H1 (cell line): Measurements from ENCODE around the gene COA1. TPM values are rescaled to one million over a fixed set of nuclear protein-coding genes. Genes with fewer than 3 reads are reported as not detected.

Source experiments
- CTCF ChIA-PET: fragments of 300-600 bp; sonication (Branson Sonifier 250); formaldehyde crosslinking; loops from one replicate; lab custom pipeline; 2021; ENCODE audit not compliant: partially characterized antibody; lab: Charles Lee
- POLR2A ChIA-PET: fragments of 300-600 bp; sonication (Branson Sonifier 250); formaldehyde crosslinking; loops from one replicate; lab custom pipeline; 2021; ENCODE audit warnings: inconsistent platforms; ENCODE audit not compliant: partially characterized antibody; lab: Charles Lee
- DNase-seq, 2 experiments: peaks; one replicate each; pipeline versions ENCODE4 v3.0.0 to v3.0.0-alpha.2; 2010 to 2022; ENCODE audit warnings: low spot score in 2 of 2, low read depth in 1 of 2, mixed read lengths in 1 of 2
- FAIRE-seq: peaks from 2 replicates; lab custom pipeline; 2011; peaks lifted over from hg19 to GRCh38; lab: Jason Lieb, UNC
- H2AFZ ChIP-seq: 2 replicates; pipeline ENCODE4 v1.8.1; 2012; ENCODE audit warnings: low read length, inconsistent platforms
- H2AK5ac ChIP-seq: 2 replicates; pipeline ENCODE4 v1.6.1; 2013; ENCODE audit warnings: low read depth, low read length
- H2BK120ac ChIP-seq: replicated peaks from 2 replicates; pipeline ENCODE3; 2013; ENCODE audit warnings: low read depth, low read length, inconsistent platforms
- H2BK12ac ChIP-seq: 2 replicates; pipeline ENCODE4 v1.6.1; 2013; ENCODE audit warnings: low read depth, low read length
- H2BK15ac ChIP-seq: 2 replicates; pipeline ENCODE4 v1.6.1; 2013; ENCODE audit warnings: low read length
- H2BK20ac ChIP-seq: 2 replicates; pipeline ENCODE4 v1.6.1; 2013; ENCODE audit warnings: low read length
- H2BK5ac ChIP-seq: 2 replicates; pipeline ENCODE4 v1.6.1; 2013; ENCODE audit warnings: low read depth, low read length
- H3K14ac ChIP-seq: 2 replicates; pipeline ENCODE4 v1.6.1; 2013; ENCODE audit warnings: inconsistent platforms; ENCODE audit not compliant: insufficient read length
- H3K18ac ChIP-seq: 2 replicates; pipeline ENCODE4 v1.6.1; 2013; ENCODE audit warnings: low read length; ENCODE audit errors: extremely low read depth
- H3K23ac ChIP-seq: 2 replicates; pipeline ENCODE4 v1.6.1; 2013; ENCODE audit warnings: inconsistent platforms; ENCODE audit not compliant: insufficient read length
- H3K23me2 ChIP-seq: 2 replicates; pipeline ENCODE4 v1.6.1; 2013; ENCODE audit warnings: low read depth, low read length
- H3K27ac ChIP-seq: 2 replicates; pipeline ENCODE4 v1.6.1; 2011; ENCODE audit warnings: low read depth, low read length, inconsistent platforms
- H3K27me3 ChIP-seq, 4 experiments: replicated peaks in 1 of 4; 1 replicate in 1 of 4; 2 replicates in 3 of 4; pipeline versions ENCODE4 v1.6.1 to v1.8.1; 2011 to 2013; ENCODE audit warnings: low read length in 3 of 4, mild to moderate bottlenecking in 3 of 4, inconsistent platforms in 2 of 4, mixed read lengths in 2 of 4, moderate library complexity in 1 of 4; ENCODE audit not compliant: control insufficient read depth in 3 of 4, insufficient read depth in 3 of 4; ENCODE audit errors: extremely low read depth in 1 of 4
- H3K36me3 ChIP-seq, 4 experiments: 2 replicates each; pipeline versions ENCODE4 v1.6.1 to v1.8.1; 2011 to 2013; ENCODE audit warnings: mild to moderate bottlenecking in 4 of 4, low read length in 3 of 4, moderate library complexity in 2 of 4, control low read depth in 1 of 4, inconsistent platforms in 1 of 4; ENCODE audit not compliant: insufficient read depth in 4 of 4, control insufficient read depth in 2 of 4
- H3K4ac ChIP-seq: replicated peaks from 2 replicates; pipeline ENCODE3; 2013; ENCODE audit warnings: low read length, low read depth, mixed read lengths, inconsistent platforms; ENCODE audit not compliant: insufficient read length
- H3K4me1 ChIP-seq, 4 experiments: replicated peaks in 1 of 4; 1 replicate in 1 of 4; 2 replicates in 3 of 4; pipeline versions ENCODE4 v1.6.1 to v1.8.1; 2011 to 2013; ENCODE audit warnings: low read length in 3 of 4, inconsistent platforms in 2 of 4, mixed read lengths in 1 of 4; ENCODE audit not compliant: insufficient read depth in 4 of 4, control insufficient read depth in 3 of 4
- H3K4me2 ChIP-seq, 2 experiments: 2 replicates each; pipeline versions ENCODE4 v1.6.1 to v1.8.1; 2011 to 2013; ENCODE audit warnings: low read depth in 2 of 2, low read length in 2 of 2, control low read depth in 1 of 2, inconsistent platforms in 1 of 2, mild to moderate bottlenecking in 1 of 2; ENCODE audit not compliant: insufficient read depth in 1 of 2
- H3K4me3 ChIP-seq, 4 experiments: fragments of 200-600, 300-600 bp in 1 of 4; sonication (generic), shearing (Covaris generic), sonication (Bioruptor Twin) in 1 of 4; 2 replicates each; pipeline versions ENCODE4 v1.5.1 to v1.8.1; 2011 to 2016; ENCODE audit warnings: low read length in 4 of 4, low read depth in 3 of 4, control low read depth in 2 of 4, inconsistent platforms in 2 of 4, mild to moderate bottlenecking in 2 of 4, mixed read lengths in 1 of 4, moderate library complexity in 1 of 4; ENCODE audit not compliant: insufficient read depth in 2 of 4; ENCODE audit errors: extremely low read depth in 1 of 4
- H3K56ac ChIP-seq: replicated peaks from 2 replicates; pipeline ENCODE3; 2013; ENCODE audit warnings: low read depth, mild to moderate bottlenecking, mixed read lengths, low read length, inconsistent platforms; ENCODE audit not compliant: insufficient read length
- H3K79me1 ChIP-seq: 2 replicates; pipeline ENCODE4 v1.6.1; 2013; ENCODE audit warnings: low read depth, low read length, control low read depth
- H3K79me2 ChIP-seq, 2 experiments: 2 replicates each; pipeline versions ENCODE4 v1.6.1 to v1.8.1; 2012 to 2013; ENCODE audit warnings: low read length in 2 of 2, mild to moderate bottlenecking in 2 of 2, inconsistent platforms in 1 of 2; ENCODE audit not compliant: insufficient read depth in 2 of 2, control insufficient read depth in 1 of 2
- H3K9ac ChIP-seq, 4 experiments: replicated peaks in 1 of 4; 1 replicate in 1 of 4; 2 replicates in 3 of 4; pipeline versions ENCODE4 v1.6.1 to v1.8.1; 2011 to 2013; ENCODE audit warnings: low read depth in 3 of 4, low read length in 3 of 4, control low read depth in 2 of 4, mild to moderate bottlenecking in 2 of 4, moderate library complexity in 2 of 4, inconsistent platforms in 1 of 4; ENCODE audit errors: extremely low read depth in 1 of 4
- H3K9me3 ChIP-seq, 2 experiments: 2 replicates each; pipeline versions ENCODE4 v1.6.1 to v1.8.1; 2012 to 2013; ENCODE audit warnings: mild to moderate bottlenecking in 2 of 2, moderate library complexity in 2 of 2, control low read depth in 1 of 2, inconsistent platforms in 1 of 2, low read depth in 1 of 2, low read length in 1 of 2, mixed read lengths in 1 of 2; ENCODE audit not compliant: insufficient read depth in 2 of 2
- H4K20me1 ChIP-seq, 2 experiments: replicated peaks in 1 of 2; 2 replicates each; pipeline versions ENCODE3 to v1.8.1; 2011 to 2013; ENCODE audit warnings: inconsistent platforms in 2 of 2, low read length in 2 of 2, mild to moderate bottlenecking in 1 of 2; ENCODE audit not compliant: insufficient read depth in 2 of 2, control insufficient read depth in 1 of 2
- H4K5ac ChIP-seq: 2 replicates; pipeline ENCODE4 v1.6.1; 2013; ENCODE audit warnings: low read length, low read depth, mixed read lengths, inconsistent platforms; ENCODE audit not compliant: insufficient read length
- H4K8ac ChIP-seq: 2 replicates; pipeline ENCODE4 v1.8.0; 2013; ENCODE audit warnings: mild to moderate bottlenecking, moderate library complexity, low read length, inconsistent platforms; ENCODE audit not compliant: insufficient read depth; ENCODE audit errors: extremely low read depth
- H4K91ac ChIP-seq: replicated peaks from 2 replicates; pipeline ENCODE3; 2013; ENCODE audit warnings: low read length, mixed read lengths, inconsistent platforms; ENCODE audit not compliant: insufficient read length
- ASH2L ChIP-seq: fragments of 200-600, 300-600 bp; sonication (generic); IDR thresholded peaks from one replicate; pipeline ENCODE4 v1.7.1; 2017; ENCODE audit warnings: low read length
- CBX5 ChIP-seq: fragments of 300-800, 300-1000 bp; sonication (generic); IDR thresholded peaks from 2 replicates; pipeline ENCODE4 v1.7.1; 2016; ENCODE audit warnings: antibody characterized with exemption, low read length, low read depth
- CREB1 ChIP-seq: IDR thresholded peaks from 2 replicates; pipeline ENCODE4 v1.6.1; 2012; ENCODE audit warnings: inconsistent platforms
- EP300 ChIP-seq, 2 experiments: IDR thresholded peaks; 1 replicate in 1 of 2; 2 replicates in 1 of 2; pipeline ENCODE4 v1.6.1; 2011 to 2012; ENCODE audit warnings: low read depth in 2 of 2, low read length in 2 of 2, mild to moderate bottlenecking in 2 of 2, borderline replicate concordance in 1 of 2, inconsistent platforms in 1 of 2, moderate library complexity in 1 of 2
- GABPA ChIP-seq: IDR thresholded peaks from 2 replicates; pipeline ENCODE4 v1.6.1; 2011; ENCODE audit warnings: mild to moderate bottlenecking, low read length, moderate library complexity, borderline replicate concordance; ENCODE audit not compliant: insufficient read depth
- HDAC6 ChIP-seq: IDR thresholded peaks from one replicate; pipeline ENCODE4 v1.7.1; 2012; ENCODE audit warnings: low read depth, mild to moderate bottlenecking, inconsistent platforms, low read length, moderate library complexity
- RBBP5 ChIP-seq: IDR thresholded peaks from 2 replicates; pipeline ENCODE4 v1.7.1; 2012; ENCODE audit warnings: low read depth, mild to moderate bottlenecking, inconsistent platforms, low read length, moderate library complexity, borderline replicate concordance
- SIX5 ChIP-seq: IDR thresholded peaks from 2 replicates; pipeline ENCODE4 v1.6.1; 2011; ENCODE audit warnings: mild to moderate bottlenecking, low read depth, low read length
- WGBS, 2 experiments: shearing (Covaris generic) in 1 of 2; methylation state at CpG; one replicate each; pipeline versions ENCODE4 v1.1.6 to v1.1.7; 2013 to 2015; ENCODE audit warnings: low lambda C conversion rate in 2 of 2, mixed read lengths in 2 of 2, inconsistent platforms in 1 of 2, low coverage in 1 of 2, missing lambda C conversion rate in 1 of 2; ENCODE audit not compliant: insufficient replicate concordance in 2 of 2, insufficient coverage in 1 of 2, insufficient read length in 1 of 2; ENCODE audit errors: extremely low coverage in 1 of 2, missing lambda C conversion rate in 1 of 2; 5-methylcytosine and 5-hydroxymethylcytosine counted together
- polyA plus RNA-seq, 7 experiments: library from polyadenylated mRNA; depleted of rRNA in 3 of 7; stranded (reverse) in 5 of 7; unstranded in 2 of 7; fragments of >200 nt in 5 of 7; fragments of 200-250 nt in 2 of 7; gene quantifications; 1 replicate in 5 of 7; 2 replicates in 1 of 7; 4 replicates in 1 of 7; pipeline versions ENCODE4 v1.2.1 to v1.2.3, GENCODE V29; 2011 to 2013; ENCODE audit warnings: missing spikeins in 2 of 7, mixed read lengths in 2 of 7
- total RNA-seq: library from RNA; stranded (reverse); fragmentation: NEBNext Ultra II Directional; extraction: Animal tissue kit (Norgen Biotek cat#: 25700); gene quantifications from 2 replicates; pipeline ENCODE4 v1.2.1, GENCODE V29; 2021
- TF ChIP-seq, protein P1 (sequence below): IDR thresholded peaks from 2 replicates; pipeline ENCODE4 v1.6.1; 2011; ENCODE audit warnings: low read depth, mild to moderate bottlenecking, low read length; ENCODE audit not compliant: insufficient read depth
- TF ChIP-seq, protein P2 (sequence below): IDR thresholded peaks from 2 replicates; pipeline ENCODE4 v1.6.1; 2012; ENCODE audit warnings: low read length, inconsistent platforms

Gene COA1
- total and polyA plus RNA-seq, 2 of the 8 experiments (the other 6 are each of a cell fraction or from before 2014, with no cell fraction given), result 98.6 to 143 TPM

DNA sequence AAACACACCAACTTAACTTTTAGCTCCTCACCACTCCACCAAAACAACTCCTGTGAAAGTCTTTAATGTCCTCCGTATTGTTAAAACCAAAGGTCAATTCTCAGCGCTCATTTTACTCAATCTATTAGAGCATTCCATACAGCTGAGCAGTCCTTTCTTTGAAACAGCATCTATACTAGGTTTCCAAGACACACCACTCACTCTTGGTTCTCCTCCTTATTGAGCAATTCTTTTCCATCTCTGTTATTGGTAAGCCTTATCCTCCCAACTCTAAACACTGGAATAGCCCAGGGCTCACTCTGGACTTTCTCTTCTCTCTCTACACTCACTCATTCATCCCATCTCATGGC, 34.9 kb downstream of the COA1 start:
- Histone ChIP-seq H4K91ac (no peak overlapping the region), H3K79me1 (peaks cover 3% of the 10 kb centered on the region), H2AK5ac (no peak overlapping the region), H3K4me2 (no peak overlapping the region), H3K18ac (no peak overlapping the region), H2BK12ac (no peak overlapping the region), H3K27ac (no peak overlapping the region), H3K79me2 (peaks cover 22 to 97% of the 10 kb centered on the region in 2 experiments), H2BK20ac (no peak overlapping the region), H3K27me3 (no peaks in the 10 kb centered on the region), H2AFZ (no peak overlapping the region), H4K5ac (no peak overlapping the region), H3K4ac (no peak overlapping the region), H3K23ac (no peak overlapping the region), H3K14ac (no peak overlapping the region), H3K4me1 (peaks cover 0 to 3% (median 1%) of the 10 kb centered on the region in 4 experiments; a peak in 2 of 7 replicates), H2BK15ac (no peak overlapping the region), H3K4me3 (no peak overlapping the region), H2BK5ac (no peak overlapping the region), H3K9me3 (no peaks in the 10 kb centered on the region), H3K9ac (no peak overlapping the region), H3K56ac (no peak overlapping the region), H3K23me2 (no peaks in the 10 kb centered on the region), H3K36me3 (no peaks in the 10 kb centered on the region), H4K8ac (no peak overlapping the region)
- POLR2A ChIA-PET, result interaction anchor here (0.5 kb wide), 1 partner anchor 196 kb away, joined by 3 read pairs; no protein-coding TSS in a partner anchor
- FAIRE-seq (no peak), DNase-seq (no peak)
- 88% methylated on average over 2 of the region's 2 CpGs; no CpG with 5 or more reads in 1 of the 2 experiments for WGBS, 2 experiments
- CTCF ChIA-PET, result interaction anchor here (1.1 to 2.6 kb wide), 2 partner anchors 26 to 112 kb away, joined by 4 to 16 read pairs; partner anchors contain the start of gene STK17A
- TF ChIP-seq, protein P1, sequence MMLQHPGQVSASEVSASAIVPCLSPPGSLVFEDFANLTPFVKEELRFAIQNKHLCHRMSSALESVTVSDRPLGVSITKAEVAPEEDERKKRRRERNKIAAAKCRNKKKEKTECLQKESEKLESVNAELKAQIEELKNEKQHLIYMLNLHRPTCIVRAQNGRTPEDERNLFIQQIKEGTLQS, result no peak
- TF ChIP-seq EP300 (IDR thresholded peaks at IDR 0.05; ENCODE audit: borderline replicate concordance in 1 of 2, low read depth in 2 of 2, low read length in 2 of 2) (no peak), SIX5 (no peak), CREB1 (no peak), ASH2L (no peak), HDAC6 (no peak), GABPA (no peak), CBX5 (no peak), RBBP5 (no peak)
- TF ChIP-seq, protein P2, sequence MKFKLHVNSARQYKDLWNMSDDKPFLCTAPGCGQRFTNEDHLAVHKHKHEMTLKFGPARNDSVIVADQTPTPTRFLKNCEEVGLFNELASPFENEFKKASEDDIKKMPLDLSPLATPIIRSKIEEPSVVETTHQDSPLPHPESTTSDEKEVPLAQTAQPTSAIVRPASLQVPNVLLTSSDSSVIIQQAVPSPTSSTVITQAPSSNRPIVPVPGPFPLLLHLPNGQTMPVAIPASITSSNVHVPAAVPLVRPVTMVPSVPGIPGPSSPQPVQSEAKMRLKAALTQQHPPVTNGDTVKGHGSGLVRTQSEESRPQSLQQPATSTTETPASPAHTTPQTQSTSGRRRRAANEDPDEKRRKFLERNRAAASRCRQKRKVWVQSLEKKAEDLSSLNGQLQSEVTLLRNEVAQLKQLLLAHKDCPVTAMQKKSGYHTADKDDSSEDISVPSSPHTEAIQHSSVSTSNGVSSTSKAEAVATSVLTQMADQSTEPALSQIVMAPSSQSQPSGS, result no peak
- TF ChIP-seq, all 59 proteins: peak for 0
- Histone ChIP-seq H2BK120ac (no peak overlapping the region), H4K20me1 (peaks cover 0 to 15% of the 10 kb centered on the region in 2 experiments)
